SKM-1 treated with dmso at 0.1 percent for 144 hours (cell line): ENCODE results near the gene FAM174B.

Source experiments
- DNase-seq: peaks from one replicate; lab custom pipeline; 2025; ENCODE audit not compliant: unreplicated experiment; lab: John Stamatoyannopoulos, UW

Gene FAM174B

GRCh38 chr15:92602267-92602593 lies 53.3 kb downstream of the FAM174B start:
- DNase-seq: no peak

GRCh38 chr15:92601592-92602266 lies 53.8 kb downstream of the FAM174B start:
- no peak for DNase-seq

GRCh38 chr15:92600856-92601255 lies 54.7 kb downstream of the FAM174B start:
- DNase-seq: no peak

GRCh38 chr15:92599394-92599970 lies 56.1 kb downstream of the FAM174B start:
- DNase-seq: no peak

DNA sequence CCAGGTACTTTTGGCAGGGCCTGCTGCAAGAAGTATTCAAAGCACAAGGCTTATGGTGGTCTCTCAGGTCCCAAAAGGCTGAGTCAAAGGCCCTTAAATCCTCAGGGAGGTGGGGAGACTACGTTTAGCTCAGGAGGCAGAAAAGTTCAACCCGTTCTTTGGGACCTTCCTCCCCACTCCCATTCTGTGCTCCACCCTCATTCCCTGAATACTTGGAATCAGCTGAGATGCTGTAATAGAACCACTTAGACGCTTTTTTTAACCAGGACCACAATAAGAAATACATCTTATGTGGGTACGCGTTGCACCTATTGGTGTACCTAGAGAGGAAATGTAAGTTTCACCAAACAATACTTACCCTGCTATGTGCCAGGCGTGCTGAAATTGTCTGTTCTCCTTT lies 58.0 kb downstream of the FAM174B start:
- no peak for DNase-seq

GRCh38 chr15:92596623-92597022 lies 59.0 kb downstream of the FAM174B start:
- DNase-seq: no peak

- DNase-seq: no peak
Measured at GRCh38 chr15:92595506-92596381, 59.8 kb downstream of the FAM174B start.

- no peak for DNase-seq
Measured at GRCh38 chr15:92591275-92591674, 64.3 kb downstream of the FAM174B start.

GRCh38 chr15:92586966-92587365 lies 68.6 kb downstream of the FAM174B start:
- DNase-seq: no peak

DNA sequence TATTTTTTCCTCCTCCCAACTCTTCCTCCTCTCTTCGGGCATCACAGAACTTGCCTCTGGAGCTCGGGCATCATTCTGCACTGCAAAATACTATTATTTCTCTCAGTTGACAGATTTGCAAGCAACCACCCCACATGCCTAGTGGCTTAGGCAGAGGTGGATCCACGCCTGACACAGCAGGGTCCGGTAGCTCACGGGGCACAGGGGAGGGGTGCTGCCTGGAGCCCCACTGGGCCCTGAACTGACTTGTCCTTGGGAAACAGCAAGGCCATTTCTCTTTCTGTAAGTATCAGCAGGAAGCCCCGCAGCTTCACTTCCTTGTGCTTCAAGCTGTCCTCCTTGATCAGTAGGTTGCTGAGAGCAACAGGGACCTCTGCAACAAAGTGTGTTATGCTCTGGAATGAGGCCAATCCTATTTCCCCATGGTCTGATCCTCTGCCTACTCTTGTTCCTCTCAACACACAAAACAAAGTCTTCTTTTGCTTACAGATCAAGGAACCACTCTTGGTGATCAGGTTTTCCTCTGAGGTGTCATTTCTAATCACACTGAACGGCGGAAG lies 69.1 kb downstream of the FAM174B start:
- DNase-seq: no peak

DNA sequence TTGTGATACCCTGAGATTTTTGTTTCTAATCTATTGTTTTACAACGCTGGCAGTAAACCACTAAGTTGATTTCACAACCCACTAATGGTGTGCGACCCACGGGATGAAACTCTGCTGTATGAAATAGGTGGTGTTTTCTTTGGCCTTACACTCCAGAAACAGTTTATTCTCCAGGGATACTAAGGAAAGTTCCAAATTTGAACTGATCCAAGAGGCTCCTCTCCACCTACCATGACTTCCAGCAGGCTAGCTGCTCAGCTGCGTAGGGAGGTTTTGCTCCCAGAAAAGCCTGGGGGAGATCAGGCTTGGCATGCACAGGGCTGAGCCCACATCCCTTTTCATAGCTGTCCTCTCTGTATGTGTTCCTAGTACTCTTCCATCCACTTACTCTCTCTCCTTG lies 71.5 kb downstream of the FAM174B start:
- no peak for DNase-seq

GRCh38 chr15:92583096-92584034 lies 72.2 kb downstream of the FAM174B start:
- no peak for DNase-seq

DNA sequence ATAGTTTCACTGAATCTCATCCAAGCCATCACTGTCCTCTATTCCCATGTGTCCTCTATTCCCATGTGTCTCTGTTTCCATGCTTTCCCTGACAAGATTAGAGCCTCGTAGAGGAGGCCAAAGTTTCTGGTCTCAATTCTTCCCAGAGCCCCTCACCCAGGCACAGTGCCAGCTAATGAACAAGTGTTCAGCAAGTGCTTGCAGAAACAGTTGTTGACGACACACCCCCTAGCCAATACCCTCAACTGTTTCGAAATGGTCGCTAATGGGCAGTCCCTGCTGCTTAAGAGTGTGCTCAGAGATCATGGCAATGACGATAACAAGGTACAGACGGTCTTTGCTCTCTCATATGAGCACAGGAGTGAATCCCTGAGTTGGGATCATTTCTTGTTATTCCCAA lies 73.4 kb downstream of the FAM174B start:
- DNase-seq: no peak

- DNase-seq: no peak
Measured at GRCh38 chr15:92580933-92581445, 74.6 kb downstream of the FAM174B start.

GRCh38 chr15:92580521-92580920 lies 75.1 kb downstream of the FAM174B start:
- DNase-seq: no peak

GRCh38 chr15:92579931-92580470 lies 75.6 kb downstream of the FAM174B start:
- no peak for DNase-seq

GRCh38 chr15:92579486-92579885 lies 76.1 kb downstream of the FAM174B start:
- no peak for DNase-seq

DNA sequence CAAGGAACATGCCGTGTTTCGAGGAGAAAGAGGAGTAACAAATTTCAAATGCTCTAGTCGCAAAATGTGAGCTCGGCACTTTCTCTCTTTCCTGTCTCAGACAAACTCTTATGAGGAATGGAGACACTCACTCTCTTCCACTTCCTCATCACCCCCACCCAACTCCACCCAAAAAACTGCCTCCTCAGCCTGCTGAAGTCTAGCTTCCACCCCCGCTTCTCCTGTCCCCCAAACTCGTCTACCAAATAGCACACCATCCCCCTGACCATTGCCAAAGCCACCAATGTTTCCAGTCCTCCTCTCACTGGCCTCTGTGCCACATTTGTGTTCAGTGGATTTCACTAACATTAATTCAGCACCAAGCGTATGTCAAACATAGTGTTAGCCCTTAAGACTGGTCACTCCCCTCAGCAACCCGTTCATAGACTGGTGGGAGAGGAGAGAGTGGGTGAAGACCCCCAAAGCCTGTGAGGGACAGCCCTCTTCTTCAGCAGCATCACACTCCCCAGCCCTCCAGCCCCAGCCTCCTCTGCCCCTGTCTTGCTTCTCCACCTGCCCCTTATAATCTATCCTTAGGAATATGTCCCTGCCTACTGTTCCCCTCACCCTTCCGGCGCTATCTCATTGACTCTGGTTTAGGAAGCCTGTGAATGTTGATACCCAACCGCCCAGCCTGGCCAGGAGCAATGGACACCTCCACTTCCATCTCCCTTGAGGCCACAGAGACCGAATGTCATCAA lies 77.3 kb downstream of the FAM174B start:
- DNase-seq: no peak

GRCh38 chr15:92576597-92577200 lies 78.9 kb downstream of the FAM174B start:
- DNase-seq: no peak
